Fibroblast of lung (primary cell): ENCODE results near the gene GRIK4.

Experiments used
- EZH2 ChIP-seq: IDR thresholded peaks from 2 replicates; pipeline ENCODE4 v1.5.1; 2012; ENCODE audit warnings: low read length, control low read depth, mild to moderate bottlenecking; ENCODE audit errors: missing control alignments
- TF ChIP-seq, protein P1 (sequence below), 2 donors: IDR thresholded peaks in 1 of 2; conservative IDR thresholded peaks in 1 of 2; 1 replicate in 1 of 2; 2 replicates in 1 of 2; pipeline ENCODE4 v1.5.1; 2011 to 2012; ENCODE audit warnings: low read length in 2 of 2, control low read depth in 1 of 2, inconsistent platforms in 1 of 2, low read depth in 1 of 2, mild to moderate bottlenecking in 1 of 2

- TF ChIP-seq, protein P1, sequence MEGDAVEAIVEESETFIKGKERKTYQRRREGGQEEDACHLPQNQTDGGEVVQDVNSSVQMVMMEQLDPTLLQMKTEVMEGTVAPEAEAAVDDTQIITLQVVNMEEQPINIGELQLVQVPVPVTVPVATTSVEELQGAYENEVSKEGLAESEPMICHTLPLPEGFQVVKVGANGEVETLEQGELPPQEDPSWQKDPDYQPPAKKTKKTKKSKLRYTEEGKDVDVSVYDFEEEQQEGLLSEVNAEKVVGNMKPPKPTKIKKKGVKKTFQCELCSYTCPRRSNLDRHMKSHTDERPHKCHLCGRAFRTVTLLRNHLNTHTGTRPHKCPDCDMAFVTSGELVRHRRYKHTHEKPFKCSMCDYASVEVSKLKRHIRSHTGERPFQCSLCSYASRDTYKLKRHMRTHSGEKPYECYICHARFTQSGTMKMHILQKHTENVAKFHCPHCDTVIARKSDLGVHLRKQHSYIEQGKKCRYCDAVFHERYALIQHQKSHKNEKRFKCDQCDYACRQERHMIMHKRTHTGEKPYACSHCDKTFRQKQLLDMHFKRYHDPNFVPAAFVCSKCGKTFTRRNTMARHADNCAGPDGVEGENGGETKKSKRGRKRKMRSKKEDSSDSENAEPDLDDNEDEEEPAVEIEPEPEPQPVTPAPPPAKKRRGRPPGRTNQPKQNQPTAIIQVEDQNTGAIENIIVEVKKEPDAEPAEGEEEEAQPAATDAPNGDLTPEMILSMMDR (conservative IDR thresholded peaks at IDR 0.05 in 1 of 2, IDR thresholded peaks at IDR 0.05 in 1 of 2; ENCODE audit: low read depth in 1 of 2, low read length in 2 of 2), result no peak
- TF ChIP-seq EZH2, result no peak
These were observed 94.9 kb downstream of the GRIK4 start for GRCh38 chr11:120606211-120607010.
